ENCODE results near the gene TRIM47.
A peak's percentile ranks its signal among the peaks of the same experiment; 100 is the strongest.

The TRIM47 gene

GRCh38 chr17:75878174-75878998 lies at the start of gene TRIM47:
TSS of gene TRIM47 (minus strand) at chr17:75878581. CDS start at chr17:75878548, 33 bp downstream.
- peak; percentile 58 for DNase-seq

GRCh38 chr17:75927286-75927922 lies 49.0 kb upstream of the TRIM47 start:
- no peak for DNase-seq

- DNase-seq: no peak
Observed at GRCh38 chr17:75926456-75926855, 48.1 kb upstream of the TRIM47 start.

DNA sequence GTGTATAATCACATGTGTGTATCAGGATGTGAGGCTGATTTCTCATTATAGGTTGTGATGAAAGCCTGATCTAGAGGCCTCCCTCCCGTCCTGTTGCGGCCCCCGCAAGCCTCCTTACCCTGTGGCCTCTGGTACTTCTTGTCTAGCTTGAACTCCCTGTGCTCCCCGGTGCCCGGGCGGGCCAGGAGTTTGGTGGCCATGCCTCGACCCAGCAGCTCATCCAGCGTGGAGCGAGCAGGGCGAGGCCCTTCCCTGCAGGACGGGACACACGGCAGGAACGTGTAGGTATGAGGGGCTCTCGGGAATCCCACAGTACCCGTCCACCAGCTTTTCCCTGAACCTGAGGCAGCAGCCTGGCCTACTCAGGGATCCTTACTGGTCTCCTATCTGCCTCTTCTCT lies 47.5 kb upstream of the TRIM47 start:
- no peak for DNase-seq

GRCh38 chr17:75925103-75925502 lies 46.7 kb upstream of the TRIM47 start:
- no peak for DNase-seq

- DNase-seq: no peak
Observed at GRCh38 chr17:75922963-75923874, 44.8 kb upstream of the TRIM47 start.

DNA sequence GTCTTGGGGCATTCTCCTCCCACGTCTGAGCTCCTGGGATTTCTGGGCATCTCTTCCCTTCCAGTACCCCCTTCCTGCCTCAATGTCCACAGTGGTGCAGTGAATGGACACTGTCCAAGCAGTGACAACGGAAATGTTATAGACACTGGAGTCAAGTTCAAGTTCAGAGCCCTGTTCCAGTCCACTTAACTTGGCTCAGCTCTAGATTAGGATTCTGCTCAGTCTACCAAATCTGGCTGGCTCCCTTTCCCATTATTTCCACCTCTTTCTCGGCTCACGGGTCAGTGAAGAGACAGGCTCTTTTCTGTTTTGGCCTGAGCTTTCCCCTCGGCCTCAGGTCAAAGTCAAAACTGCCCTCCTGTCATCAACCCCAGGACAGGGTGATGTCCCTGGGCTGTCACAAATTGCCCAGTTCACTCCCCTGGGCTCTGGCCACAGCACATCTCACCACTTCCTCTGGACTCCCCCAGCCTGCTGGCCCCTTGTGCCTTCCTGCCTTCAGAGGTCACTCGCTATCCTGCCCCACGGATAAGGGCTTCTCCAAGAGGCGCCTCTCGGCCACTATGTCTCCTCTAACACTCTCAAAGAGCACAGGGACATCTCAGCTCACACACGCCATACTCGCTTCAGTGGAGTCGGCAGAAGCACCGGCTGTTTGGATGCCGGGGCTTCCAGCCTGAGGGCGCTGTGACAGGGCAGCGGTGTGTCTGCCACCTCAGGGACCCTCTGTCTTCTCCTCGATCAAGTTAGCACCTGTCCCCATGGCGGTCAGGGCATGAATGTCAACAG lies 44.0 kb upstream of the TRIM47 start:
- no peak for DNase-seq

GRCh38 chr17:75921596-75921995 lies 43.2 kb upstream of the TRIM47 start:
- no peak for DNase-seq

DNA sequence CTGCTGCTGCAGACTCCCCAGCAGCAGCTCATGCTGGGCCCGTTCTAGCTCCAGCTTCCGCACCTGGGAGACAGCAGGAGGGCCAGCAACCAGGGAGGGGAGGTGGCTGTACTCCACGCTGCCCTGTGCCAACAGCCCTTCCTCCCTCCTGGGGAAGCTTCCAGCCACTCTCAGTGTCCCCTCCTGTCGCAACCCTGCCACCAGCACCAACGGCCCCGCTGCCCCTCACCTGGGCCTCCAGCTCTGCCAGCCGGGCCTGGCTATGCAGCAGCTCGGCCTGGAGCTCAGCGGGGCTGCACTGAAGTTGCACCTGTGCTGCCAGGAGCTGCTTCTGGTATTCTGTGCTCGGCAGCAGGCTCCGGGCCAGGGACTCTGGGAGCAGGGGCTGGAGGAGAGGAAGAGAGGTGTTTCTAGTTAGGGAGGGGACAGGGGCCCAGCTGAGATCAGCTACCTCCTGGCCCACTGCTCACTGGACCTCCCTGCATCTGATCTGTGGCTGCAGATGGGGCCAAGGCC lies 41.7 kb upstream of the TRIM47 start:
- no peak for DNase-seq

GRCh38 chr17:75919611-75920010 lies 41.2 kb upstream of the TRIM47 start:
- no peak for DNase-seq

- no peak for DNase-seq
Observed at GRCh38 chr17:75917917-75918445, 39.6 kb upstream of the TRIM47 start.

GRCh38 chr17:75917141-75917916 lies 38.9 kb upstream of the TRIM47 start:
- no peak for DNase-seq

- no peak for DNase-seq
Observed at GRCh38 chr17:75915268-75915667, 36.9 kb upstream of the TRIM47 start.

DNA sequence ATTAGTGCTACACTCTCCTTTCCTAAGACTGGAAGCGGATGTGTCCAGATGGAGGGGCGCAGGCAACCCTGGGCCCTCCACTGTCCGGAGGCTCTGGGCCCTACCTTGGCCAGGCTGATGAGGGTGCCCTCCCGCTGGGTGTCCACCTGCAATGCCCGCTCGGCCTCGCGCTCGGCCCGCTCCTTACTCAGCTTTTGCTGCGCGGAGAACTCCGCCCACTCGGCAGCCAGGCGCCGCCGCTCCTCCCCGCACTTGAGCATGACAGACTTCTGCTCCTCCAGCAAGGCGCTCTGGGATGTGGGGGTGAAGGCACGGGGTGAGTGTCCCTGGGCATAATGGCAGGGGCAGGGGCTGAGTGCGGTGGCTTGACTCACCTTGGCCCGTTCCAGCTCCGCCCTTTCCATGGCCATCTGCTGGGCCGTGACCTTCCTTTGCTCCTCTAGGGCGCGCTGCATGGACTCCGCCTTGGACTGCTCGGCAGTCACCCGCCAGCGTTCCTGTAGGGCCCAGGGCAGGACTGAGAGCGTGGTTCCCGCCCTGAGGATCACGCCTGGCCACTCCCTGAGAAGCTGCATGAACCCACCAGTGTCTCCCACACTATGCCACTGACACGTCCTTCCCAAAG lies 36.4 kb upstream of the TRIM47 start:
- DNase-seq: no peak

GRCh38 chr17:75913537-75914210 lies 35.3 kb upstream of the TRIM47 start:
- DNase-seq: no peak

DNA sequence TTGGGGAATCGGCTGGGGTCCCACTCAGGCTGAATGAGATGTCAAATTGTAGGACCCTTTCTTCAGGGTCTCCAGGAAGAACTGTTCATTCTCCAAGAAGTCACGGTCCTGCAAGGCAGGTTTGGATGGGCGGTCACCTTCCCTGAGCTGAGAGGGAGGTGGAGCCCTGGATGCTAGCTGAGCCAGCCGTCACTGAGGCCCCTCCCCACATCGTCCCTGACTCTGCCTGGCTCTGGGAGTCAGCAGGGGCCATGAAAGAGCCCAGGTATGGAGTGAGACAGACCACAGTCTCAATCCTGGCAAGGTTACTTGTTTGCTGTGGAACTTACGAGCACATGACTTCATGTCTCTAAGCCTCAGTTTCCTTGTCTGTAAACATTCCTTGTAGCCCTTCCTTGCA lies 32.3 kb upstream of the TRIM47 start:
- DNase-seq: peak; percentile 47

GRCh38 chr17:75909812-75910274 lies 31.5 kb upstream of the TRIM47 start:
- DNase-seq: peak; percentile 89

DNA sequence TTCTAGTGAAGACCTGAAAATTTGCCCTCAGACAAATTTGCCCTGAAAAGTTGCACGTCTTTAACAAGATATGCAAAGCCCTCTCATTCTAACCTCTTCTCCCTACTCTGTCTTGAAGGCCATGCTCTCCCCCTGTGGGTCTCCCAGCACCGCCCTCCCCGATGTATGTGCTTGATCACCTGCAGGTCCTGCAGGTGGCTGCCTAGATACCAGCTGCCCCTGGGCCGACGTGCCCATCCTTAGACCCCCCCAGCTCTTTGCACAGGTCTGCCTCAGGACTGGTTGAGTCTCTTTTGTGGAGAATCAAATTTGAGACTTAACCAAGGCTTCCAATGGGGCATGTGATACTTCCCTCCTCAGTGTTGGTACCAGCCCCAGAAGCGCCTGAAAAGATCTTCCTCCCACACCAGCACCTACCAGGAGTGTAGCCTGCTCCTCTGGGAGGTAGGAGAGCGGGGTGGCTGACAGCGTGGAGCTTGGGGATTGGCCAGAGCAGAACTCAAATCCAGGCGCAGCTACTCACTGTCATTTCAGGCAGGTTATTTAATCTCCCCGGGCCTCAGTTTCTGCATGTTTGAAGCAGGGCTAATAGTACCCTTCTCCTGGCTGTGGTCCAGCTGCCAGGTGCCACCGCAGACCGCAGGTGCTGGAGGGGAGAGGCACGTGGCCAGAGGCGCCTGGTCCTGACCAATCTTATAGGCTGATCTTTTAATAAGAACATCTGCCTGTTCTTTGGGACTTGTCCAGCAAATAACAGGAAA lies 30.9 kb upstream of the TRIM47 start:
- peak; percentile 92 for DNase-seq

DNA sequence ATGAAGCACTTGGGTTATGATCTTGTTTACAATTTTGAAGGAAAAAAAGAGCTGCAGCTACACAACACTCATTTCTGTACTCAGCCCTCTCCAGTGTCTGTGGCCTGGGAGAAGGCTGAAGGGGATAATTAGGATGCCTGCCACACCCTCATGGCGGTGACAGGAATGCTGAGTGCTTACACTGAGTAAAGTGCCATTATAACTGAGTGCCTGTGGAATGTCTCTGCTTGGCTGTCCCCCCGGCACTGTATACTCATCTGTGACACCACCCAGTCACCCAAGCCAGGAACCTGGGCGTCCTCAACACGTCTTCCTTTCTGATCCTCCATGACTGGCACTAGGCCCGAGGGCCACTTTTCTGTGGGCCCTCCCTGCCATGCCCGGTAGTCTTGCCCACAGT lies 29.8 kb upstream of the TRIM47 start:
- DNase-seq: peak; percentile 19
